Fibroblast of lung (primary cell): ENCODE results near the gene SELENOO. TPM values are rescaled to one million over a fixed set of nuclear protein-coding genes. Genes with fewer than 3 reads are reported as not detected.

Source experiments
- DNase-seq, 2 donors: peaks; one replicate each; pipeline versions ENCODE4 v3.0.0 to v3.0.0-alpha.2; 2010; ENCODE audit warnings: low read depth in 2 of 2
- H2AFZ ChIP-seq: 2 replicates; pipeline ENCODE4 v1.5.1; 2012; ENCODE audit warnings: low read length, control low read depth, inconsistent platforms
- H3K27ac ChIP-seq: 2 replicates; pipeline ENCODE4 v1.5.1; 2011; ENCODE audit warnings: low read length, control low read depth; ENCODE audit not compliant: insufficient read depth
- H3K27me3 ChIP-seq: 2 replicates; pipeline ENCODE4 v1.5.1; 2011; ENCODE audit warnings: mild to moderate bottlenecking, low read length; ENCODE audit not compliant: control insufficient read depth, insufficient read depth
- H3K36me3 ChIP-seq: 2 replicates; pipeline ENCODE4 v1.5.1; 2011; ENCODE audit warnings: low read length; ENCODE audit not compliant: control insufficient read depth, insufficient read depth
- H3K4me1 ChIP-seq: 2 replicates; pipeline ENCODE4 v1.5.1; 2011; ENCODE audit warnings: low read length; ENCODE audit not compliant: control insufficient read depth, insufficient read depth; ENCODE audit errors: extremely low read depth
- H3K4me2 ChIP-seq: 2 replicates; pipeline ENCODE4 v1.5.1; 2011; ENCODE audit warnings: low read length, control low read depth; ENCODE audit not compliant: insufficient read depth; ENCODE audit errors: extremely low read depth
- H3K4me3 ChIP-seq, 4 experiments: fragments of 200-600 bp in 1 of 4; sonication (generic) in 1 of 4; replicated peaks in 1 of 4; 2 replicates each; pipeline ENCODE4 v1.5.1; 2011 to 2016; ENCODE audit warnings: low read length in 4 of 4, low read depth in 3 of 4, mild to moderate bottlenecking in 3 of 4, control low read depth in 2 of 4, inconsistent platforms in 1 of 4, mixed read lengths in 1 of 4; ENCODE audit not compliant: insufficient read depth in 1 of 4; ENCODE audit errors: control extremely low read depth in 1 of 4
- H3K79me2 ChIP-seq: 2 replicates; pipeline ENCODE4 v1.5.1; 2012; ENCODE audit warnings: mild to moderate bottlenecking, low read length, inconsistent platforms; ENCODE audit not compliant: control insufficient read depth, insufficient read depth
- H3K9ac ChIP-seq: 2 replicates; pipeline ENCODE4 v1.5.1; 2011; ENCODE audit warnings: mild to moderate bottlenecking, low read length, control low read depth; ENCODE audit not compliant: insufficient read depth
- H3K9me3 ChIP-seq: 2 replicates; pipeline ENCODE4 v1.5.1; 2012; ENCODE audit warnings: low read depth, low read length; ENCODE audit not compliant: control insufficient read depth, insufficient read depth
- H4K20me1 ChIP-seq: 2 replicates; pipeline ENCODE4 v1.5.1; 2011; ENCODE audit warnings: low read length; ENCODE audit not compliant: control insufficient read depth, insufficient read depth; ENCODE audit errors: extremely low read depth
- EZH2 ChIP-seq: IDR thresholded peaks from 2 replicates; pipeline ENCODE4 v1.5.1; 2012; ENCODE audit warnings: low read length, control low read depth, mild to moderate bottlenecking; ENCODE audit errors: missing control alignments
- polyA plus RNA-seq, 2 donors: library from polyadenylated mRNA; depleted of rRNA in 1 of 2; stranded (reverse) in 1 of 2; unstranded in 1 of 2; fragments of >200 nt; gene quantifications; 2 replicates each; pipeline ENCODE4 v1.2.1, GENCODE V29; 2011 to 2012; ENCODE audit warnings: missing spikeins in 1 of 2
- total RNA-seq: library from RNA; depleted of rRNA; stranded (reverse); fragments of >200 nt; gene quantifications from 2 replicates; pipeline ENCODE4 v1.2.1, GENCODE V29; 2014
- TF ChIP-seq, protein P1 (sequence below), 2 donors: IDR thresholded peaks in 1 of 2; conservative IDR thresholded peaks in 1 of 2; 1 replicate in 1 of 2; 2 replicates in 1 of 2; pipeline ENCODE4 v1.5.1; 2011 to 2012; ENCODE audit warnings: low read length in 2 of 2, control low read depth in 1 of 2, inconsistent platforms in 1 of 2, low read depth in 1 of 2, mild to moderate bottlenecking in 1 of 2

SELENOO gene
- total and polyA plus RNA-seq, 2 donors (not counting 1 experiment from before 2014, with no cell fraction given) = 8.3 to 20.1 TPM

DNA sequence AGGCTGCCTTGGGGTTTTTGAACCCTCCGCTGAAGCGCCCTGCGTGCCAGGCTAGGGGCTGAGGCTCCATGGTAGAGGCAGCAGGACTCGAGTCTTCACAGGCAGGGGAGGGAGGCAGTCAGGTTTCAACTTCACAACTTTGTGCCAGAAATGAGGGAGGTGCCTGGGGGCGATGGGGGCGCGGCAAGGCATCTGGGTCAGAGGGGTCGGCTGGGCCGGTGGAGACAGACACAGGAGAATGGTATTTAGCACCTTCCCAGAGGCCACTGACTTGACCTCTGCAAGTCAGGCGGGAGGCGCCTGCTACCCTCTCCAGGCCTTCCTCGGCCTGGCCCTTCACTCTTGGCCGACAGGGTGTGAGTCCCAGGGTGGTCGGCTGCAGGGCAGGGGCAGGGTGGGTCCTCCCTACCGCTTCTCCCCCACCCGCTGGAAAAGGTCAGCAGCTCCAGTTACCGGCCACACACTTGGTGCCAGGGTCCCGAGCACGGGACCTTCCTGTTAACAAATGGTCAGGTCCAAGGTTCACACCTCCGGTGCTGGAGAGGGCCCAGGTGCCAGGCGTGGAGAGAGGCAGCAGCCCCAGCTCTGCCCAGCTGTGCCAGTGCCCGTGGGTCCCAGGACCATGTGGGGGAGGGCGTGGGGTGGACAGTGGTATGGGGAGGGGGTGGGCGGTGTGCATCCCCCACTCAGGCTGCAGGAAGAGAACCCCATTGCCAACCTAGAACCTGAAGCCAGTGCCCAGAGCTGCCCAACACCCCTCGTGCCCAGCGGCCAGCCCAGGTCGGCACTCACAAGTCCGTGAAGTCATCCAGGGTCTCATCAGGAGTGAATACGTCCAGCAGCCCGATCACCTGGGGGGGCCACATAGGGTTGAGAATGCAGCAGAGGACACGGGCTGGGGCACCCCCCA, 56.9 kb downstream of the SELENOO start:
- Histone ChIP-seq H3K36me3 (peaks cover 19% of the 10 kb centered on the region), H2AFZ (no peak overlapping the region), H3K4me3 (no peak overlapping the region), H3K27me3 (no peaks in the 10 kb centered on the region), H3K4me2 (no peak overlapping the region), H3K27ac (no peak overlapping the region), H3K4me1 (peaks cover 6% of the 10 kb centered on the region), H3K79me2 (peaks cover 8% of the 10 kb centered on the region), H4K20me1 (no peaks in the 10 kb centered on the region), H3K9me3 (no peaks in the 10 kb centered on the region), H3K9ac (no peak overlapping the region)
- TF ChIP-seq EZH2 = no peak
- TF ChIP-seq, protein P1, sequence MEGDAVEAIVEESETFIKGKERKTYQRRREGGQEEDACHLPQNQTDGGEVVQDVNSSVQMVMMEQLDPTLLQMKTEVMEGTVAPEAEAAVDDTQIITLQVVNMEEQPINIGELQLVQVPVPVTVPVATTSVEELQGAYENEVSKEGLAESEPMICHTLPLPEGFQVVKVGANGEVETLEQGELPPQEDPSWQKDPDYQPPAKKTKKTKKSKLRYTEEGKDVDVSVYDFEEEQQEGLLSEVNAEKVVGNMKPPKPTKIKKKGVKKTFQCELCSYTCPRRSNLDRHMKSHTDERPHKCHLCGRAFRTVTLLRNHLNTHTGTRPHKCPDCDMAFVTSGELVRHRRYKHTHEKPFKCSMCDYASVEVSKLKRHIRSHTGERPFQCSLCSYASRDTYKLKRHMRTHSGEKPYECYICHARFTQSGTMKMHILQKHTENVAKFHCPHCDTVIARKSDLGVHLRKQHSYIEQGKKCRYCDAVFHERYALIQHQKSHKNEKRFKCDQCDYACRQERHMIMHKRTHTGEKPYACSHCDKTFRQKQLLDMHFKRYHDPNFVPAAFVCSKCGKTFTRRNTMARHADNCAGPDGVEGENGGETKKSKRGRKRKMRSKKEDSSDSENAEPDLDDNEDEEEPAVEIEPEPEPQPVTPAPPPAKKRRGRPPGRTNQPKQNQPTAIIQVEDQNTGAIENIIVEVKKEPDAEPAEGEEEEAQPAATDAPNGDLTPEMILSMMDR (conservative IDR thresholded peaks at IDR 0.05 in 1 of 2, IDR thresholded peaks at IDR 0.05 in 1 of 2; ENCODE audit: low read depth in 1 of 2, low read length in 2 of 2) = no peak
- DNase-seq = no peak

DNA sequence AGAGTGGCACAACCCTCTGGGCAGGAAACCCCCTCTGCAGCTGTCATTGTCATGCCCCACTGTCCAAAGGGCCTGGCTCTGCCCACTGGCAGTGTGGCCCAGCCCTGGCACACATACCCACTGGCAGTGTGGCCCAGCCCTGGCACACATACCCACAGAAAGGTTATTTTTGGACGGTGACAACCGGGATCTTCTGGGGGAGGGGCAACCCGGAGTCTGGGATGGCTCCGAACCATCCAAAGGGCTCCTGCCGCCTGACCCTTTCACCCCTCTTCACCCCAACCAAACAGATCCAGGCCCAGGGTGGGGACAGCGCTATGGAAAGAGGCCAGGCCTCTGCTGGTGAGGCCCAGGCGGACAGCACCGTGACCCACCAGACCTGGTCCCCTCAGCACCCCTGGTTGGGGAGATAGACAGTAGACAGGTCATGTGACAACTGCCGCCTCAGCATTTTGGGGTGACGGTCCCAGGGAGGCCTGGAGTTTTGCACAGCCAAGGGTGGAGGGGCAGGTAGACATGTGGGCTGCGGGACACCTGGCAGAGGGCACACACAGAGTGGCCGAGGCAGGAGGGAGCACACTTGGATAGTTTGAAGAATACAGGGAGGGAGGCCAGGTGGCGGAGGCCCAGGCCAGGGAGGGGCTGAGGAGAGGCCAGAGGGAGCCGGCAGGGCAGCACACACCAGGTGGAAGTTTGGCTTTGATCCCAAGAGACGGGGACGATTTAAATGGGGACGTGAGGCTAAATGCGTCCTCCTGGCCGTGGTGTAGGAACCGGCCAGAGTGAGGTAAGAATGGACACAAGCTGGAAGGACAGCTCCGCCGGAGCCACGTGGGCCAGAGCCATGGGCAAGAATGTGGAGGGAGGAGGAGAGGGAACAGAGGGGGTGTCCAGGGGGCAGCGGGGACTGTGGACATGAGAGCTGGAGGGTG, 57.8 kb downstream of the SELENOO start:
- H3K79me2 ChIP-seq = peaks cover 8% of the 10 kb centered on the region
- peaks cover 6% of the 10 kb centered on the region for H3K4me1 ChIP-seq
- peaks cover 16% of the 10 kb centered on the region for H3K36me3 ChIP-seq
- no peaks in the 10 kb centered on the region for H4K20me1 ChIP-seq
- H3K4me3 ChIP-seq = no peak overlapping the region
- H3K4me2 ChIP-seq = no peak overlapping the region
- H3K27me3 ChIP-seq = no peaks in the 10 kb centered on the region
- H3K9ac ChIP-seq = no peak overlapping the region
- H3K9me3 ChIP-seq = no peaks in the 10 kb centered on the region
- H3K27ac ChIP-seq = no peak overlapping the region
- no peak for TF ChIP-seq EZH2
- TF ChIP-seq, protein P1 (conservative IDR thresholded peaks at IDR 0.05 in 1 of 2, IDR thresholded peaks at IDR 0.05 in 1 of 2; ENCODE audit: low read depth in 1 of 2, low read length in 2 of 2) = no peak
- DNase-seq = no peak
- H2AFZ ChIP-seq = no peak overlapping the region

DNA sequence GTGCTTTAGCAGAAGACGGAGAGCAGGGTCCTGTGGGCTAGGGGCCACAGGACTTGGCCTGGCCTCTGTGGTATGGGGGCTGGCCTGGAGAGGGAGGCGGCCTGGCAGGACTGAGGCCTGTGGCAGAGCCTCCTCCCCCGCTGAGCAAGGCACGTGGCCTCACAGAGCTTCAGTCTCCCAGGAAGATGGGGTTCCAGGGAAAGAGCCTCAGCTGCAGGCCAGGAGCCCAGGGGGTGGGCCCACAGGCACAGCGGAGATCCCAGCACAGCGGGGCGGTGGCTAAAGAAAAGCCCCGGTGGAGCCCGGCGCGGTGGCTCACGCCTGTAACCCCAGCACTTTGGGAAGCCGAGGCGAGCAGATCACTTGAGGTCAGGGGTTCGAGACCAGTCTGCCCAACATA, 58.5 kb downstream of the SELENOO start:
- no peak overlapping the region for H3K4me2 ChIP-seq
- H3K4me1 ChIP-seq = peaks cover 6% of the 10 kb centered on the region
- H3K9ac ChIP-seq = peak overlapping the region; percentile 7
- H2AFZ ChIP-seq = no peak overlapping the region
- H3K27ac ChIP-seq = no peak overlapping the region
- H3K9me3 ChIP-seq = no peaks in the 10 kb centered on the region
- H4K20me1 ChIP-seq = no peaks in the 10 kb centered on the region
- no peaks in the 10 kb centered on the region for H3K27me3 ChIP-seq
- H3K4me3 ChIP-seq = no peak overlapping the region
- DNase-seq = no peak
- TF ChIP-seq, protein P1 (conservative IDR thresholded peaks at IDR 0.05 in 1 of 2, IDR thresholded peaks at IDR 0.05 in 1 of 2; ENCODE audit: low read depth in 1 of 2, low read length in 2 of 2) = no peak
- TF ChIP-seq EZH2 = no peak
- H3K79me2 ChIP-seq = peaks cover 8% of the 10 kb centered on the region
- peaks cover 16% of the 10 kb centered on the region for H3K36me3 ChIP-seq
